Daoy (cell line): ENCODE data around the gene PPP3R2. TPM values are rescaled to one million over a fixed set of nuclear protein-coding genes. Genes with fewer than 3 reads are reported as not detected.
"Not testable (repeated sequence)": the region's sequence is repeated elsewhere in the genome, so short reads cannot be mapped to it uniquely, and the experiment has no call there.

Experiments used
- DNase-seq: peaks from one replicate; pipeline ENCODE4 v3.0.0-alpha.2; 2015; ENCODE audit warnings: low read depth
- total RNA-seq: library from RNA; depleted of rRNA; stranded (reverse); fragments of >200 nt; shearing (Covaris generic); gene quantifications from 2 replicates; pipeline ENCODE4 v1.2.3, GENCODE V29; 2014

PPP3R2 gene
- total RNA-seq, 1 experiment from 2014 or later: not detected

DNA sequence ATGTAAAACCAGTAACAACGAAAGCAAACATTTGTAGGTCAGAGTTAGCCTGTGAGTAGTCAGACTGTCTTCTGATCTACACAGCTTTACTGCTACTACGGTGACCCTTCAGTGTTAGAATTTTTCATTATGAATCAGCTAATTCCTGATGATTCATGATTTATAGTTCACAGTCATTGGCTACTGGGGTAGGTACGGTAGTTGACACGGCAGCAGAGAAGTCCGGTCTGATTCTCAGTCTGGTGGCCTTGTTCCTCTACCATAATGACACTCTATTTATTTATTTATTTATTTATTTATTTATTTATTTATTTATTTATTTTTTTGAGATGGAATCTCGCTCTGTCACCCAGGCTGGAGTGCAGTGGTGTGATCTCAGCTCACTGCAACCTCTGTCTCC, 4.7 kb downstream of the PPP3R2 start:
- peak; percentile 62 for DNase-seq

DNA sequence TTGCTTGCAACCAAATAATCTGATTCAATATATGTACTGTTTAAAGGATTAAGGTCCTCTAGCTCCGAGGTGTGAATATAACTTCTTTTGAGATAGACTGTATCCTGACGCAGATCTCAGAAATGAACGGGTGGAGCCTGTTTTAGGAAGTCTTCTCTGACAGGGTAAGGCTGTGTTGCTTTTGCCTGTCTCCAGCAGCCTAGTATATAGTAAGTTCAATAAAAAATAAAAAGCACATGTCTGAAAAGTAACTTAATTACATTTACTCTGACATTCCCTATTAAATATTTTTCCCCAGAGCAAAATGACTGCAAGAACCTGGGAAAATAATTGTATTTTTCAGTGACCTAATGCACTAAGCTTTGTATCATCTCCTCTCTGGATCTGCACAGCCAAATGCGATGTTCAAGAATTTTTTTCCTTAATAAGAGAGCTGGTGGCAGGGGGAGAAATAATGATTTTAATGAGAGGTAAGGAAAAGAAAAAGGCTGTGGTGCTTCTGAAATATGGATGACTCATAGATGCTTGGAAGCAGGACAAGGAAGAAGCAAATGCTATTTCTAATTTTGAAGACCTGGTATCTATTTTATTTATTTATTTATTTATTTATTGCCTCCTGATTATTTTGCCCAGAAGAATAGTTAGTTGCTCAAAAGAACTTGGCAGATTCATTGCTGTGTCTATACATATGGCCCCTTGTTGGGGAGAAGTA, 7.3 kb downstream of the PPP3R2 start:
- DNase-seq: no peak

DNA sequence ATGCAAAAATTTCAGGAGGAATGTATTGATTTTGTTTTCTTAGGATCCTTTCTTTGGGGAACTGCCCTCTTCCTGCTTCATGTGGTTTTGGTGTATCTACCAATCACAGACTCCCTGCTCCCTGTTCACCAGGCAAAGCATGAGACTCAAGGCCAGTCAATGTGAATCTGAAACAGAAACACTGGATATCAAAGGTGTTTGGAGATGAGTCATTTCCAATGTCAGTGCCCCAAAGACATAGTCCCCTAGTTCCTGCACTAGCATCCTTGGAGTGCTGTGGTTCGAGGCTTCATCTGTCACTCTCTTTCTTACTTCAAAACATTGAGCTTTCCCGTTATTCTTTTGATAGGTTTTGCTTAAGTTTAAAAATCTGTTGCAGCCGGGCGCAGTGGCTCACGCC, 8.1 kb downstream of the PPP3R2 start:
- peak; percentile 16 for DNase-seq

DNA sequence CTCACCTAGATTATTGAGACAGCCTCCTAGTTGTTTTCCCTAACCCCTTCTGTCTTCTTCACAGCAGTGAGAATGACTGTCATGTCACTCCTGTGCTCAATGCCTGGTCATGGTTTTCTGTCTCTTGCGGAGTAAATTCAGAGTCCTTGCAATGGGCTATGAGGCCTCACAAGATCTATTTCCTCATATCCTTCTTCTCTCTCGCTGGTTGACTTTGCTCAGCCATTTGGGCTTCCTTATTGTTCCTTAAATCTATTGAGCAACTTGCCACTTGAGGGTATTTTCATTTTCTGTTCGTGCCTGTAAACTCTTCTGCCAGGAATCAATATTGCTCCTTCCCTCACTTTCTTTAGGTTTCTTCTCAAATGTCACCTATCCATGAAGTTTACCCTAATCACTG, 9.0 kb downstream of the PPP3R2 start:
- DNase-seq: no peak

DNA sequence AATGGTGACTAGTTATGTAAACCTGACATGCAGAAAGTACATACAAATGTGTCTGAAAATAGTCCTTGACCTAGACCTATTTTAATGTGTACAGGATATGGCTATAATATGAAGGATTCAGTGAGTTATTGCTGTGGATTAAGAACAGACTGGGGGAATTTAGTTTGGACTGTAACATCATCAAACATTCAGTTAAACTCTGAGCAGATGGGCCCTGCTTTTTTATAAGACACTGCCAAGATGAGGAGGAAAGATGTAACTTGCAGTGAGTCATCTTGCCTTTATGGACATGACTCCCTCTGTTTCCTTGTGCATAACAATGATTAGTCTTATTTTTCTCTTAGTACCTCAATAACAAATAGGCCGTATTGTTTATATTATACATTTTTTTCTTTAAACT, 12.2 kb downstream of the PPP3R2 start:
- DNase-seq: peak; percentile 14

DNA sequence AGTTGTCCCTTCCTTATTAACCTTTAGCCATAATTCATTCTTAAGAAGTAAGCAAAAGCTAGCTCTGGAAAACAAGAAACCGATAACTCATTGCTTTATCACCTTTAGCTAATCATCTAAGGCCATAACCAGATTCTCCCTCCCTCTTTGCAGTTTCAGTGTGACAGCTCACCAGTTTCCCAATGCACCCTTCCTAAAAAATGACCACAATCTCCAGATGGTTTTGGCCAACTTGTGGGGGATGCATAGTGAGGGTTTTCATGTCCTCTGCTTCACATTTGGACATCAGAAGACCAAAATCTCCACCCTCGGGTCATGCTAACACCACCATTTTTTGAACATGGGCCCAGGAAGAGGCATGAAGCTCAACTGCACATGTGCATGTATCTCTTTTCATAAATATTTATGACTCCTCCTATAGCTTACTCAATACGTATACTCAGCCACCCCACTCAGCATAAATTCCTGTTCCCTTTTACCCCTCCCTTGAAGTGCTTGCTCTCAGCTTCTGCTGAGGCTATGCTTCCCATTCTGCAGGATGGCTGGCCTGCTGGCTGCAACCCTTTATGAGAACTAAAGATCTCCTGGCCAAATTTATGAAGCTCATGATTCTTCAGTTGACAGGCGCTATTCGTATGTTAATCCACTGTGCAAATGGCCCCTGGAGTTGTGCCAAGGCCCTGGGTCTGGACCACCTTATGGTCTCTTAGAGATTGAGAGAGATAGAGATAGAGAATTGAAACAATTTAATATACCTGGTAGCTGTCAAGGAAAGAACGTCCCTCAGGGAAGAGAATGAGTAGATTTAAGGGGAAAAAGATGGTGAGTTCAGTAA, 14.8 kb downstream of the PPP3R2 start:
- DNase-seq: no peak

DNA sequence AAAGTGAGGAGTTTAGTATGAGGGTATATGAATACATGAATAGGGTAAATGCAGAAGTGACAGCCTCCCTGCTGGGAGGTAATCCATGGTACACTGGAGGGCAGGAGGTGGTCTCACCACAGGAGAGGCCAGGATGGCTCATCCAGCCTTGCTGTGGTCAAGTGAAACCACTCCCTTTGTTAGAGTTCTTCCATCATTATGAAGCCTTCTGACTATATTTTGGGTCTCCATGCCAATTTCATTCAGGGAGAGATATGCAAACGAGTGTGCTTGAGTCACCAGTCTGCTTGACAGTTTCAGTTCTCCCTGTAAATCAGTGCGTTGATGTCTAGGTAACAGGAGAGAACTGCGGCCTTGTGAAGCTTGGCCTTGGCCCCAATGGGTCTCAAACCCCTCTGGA, 16.4 kb downstream of the PPP3R2 start:
- DNase-seq: peak; percentile 74

DNA sequence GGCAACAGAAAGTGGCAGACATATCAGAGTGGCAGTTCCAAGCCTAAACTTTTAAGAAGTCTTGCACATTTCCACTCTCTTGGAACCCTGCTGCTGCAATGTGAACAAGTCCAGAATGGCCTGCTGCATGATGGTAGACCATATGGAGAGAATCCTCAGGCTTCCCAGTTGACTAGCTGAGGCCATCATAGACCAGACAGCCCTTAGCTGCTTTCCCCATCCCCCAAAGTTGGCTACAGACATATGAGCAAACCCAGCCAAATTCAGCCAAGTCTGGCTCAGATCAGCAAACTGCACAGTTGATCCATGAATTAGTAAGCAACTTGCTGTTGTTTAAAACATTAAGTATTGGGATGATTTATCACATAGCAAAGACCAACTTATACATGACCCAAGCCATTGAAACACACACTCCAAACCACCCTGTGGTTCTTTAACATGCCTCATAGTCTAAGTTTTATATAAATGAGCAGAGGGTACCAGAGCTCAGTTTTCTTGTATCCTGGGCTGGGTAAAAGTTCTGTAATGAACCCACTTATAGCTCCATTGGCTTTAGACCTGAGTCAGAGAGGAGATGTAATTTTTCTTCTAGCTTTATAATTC, 19.9 kb downstream of the PPP3R2 start:
- no peak for DNase-seq

DNA sequence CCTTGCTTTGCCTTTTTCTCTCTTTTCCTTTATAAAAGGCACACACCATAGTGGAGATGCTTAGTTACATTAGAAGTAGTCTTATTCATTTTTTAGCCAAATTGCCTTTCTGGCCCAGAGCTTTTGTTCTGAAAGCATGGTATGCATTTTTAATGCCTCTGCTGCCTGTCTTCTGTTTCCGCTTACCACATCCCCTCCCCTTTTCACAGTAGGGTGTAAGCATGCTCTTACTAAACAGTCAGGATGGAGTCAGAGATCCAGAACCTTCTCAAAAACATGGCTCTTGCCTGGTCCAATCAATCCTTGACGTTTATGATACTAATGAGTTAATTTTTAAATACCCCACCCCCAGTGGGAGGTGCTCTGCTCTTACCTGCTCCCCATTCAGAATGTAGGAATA, 22.5 kb downstream of the PPP3R2 start:
- no peak for DNase-seq

DNA sequence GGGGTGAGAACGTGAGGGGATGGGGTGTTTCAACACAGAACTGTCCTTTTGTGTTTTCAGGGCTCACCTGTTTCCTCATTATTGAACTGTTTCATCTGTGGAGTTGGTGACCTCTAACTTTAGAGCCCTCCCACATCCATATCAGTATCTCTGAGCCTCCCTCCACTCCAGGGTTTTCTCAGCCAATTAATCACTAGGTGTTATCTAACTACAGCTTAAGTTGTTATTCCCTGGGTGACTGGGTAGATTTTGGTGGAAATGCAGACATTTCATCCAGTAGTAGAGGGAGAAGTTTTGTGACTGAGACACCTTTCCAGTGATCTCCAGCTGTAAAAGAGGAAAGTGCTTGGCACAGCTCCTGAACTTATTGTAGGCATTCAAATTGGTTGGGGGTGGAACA, 23.7 kb downstream of the PPP3R2 start:
- no peak for DNase-seq

DNA sequence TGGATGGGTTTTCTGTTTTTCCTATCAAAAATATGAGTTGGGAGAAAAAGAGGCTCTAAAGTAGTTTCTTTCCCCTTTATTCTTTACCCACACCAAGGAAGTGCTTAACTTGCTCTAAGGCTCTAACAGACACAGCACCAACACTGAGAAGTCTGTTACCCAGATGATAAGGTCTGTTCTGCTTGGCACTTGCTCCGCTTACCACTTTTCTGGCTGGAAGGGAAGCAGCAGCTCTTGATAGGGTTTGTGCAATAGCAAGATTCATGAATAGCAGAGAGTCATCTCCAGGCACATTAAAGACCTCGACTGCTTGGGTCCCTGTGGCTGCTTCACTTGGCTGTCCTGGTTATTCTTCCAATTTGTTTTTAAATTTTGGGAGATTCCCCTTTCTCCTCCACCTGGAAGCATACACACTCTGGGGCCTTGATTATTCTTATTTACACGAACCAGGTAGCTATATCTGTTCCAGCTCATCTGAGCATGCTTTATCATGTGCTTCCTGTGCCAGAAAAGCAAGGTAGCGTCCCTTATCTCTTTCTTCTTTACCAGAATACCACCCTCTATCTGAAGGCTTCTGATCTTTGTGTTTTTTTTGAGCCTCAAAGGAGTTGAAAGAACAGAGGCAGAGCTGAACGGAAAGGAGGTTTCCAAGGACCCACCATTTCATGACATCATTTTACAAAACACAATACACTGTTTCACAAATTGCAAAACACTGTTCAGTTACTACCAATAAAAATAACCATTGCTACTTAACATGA, 24.8 kb downstream of the PPP3R2 start:
- DNase-seq: no peak

DNA sequence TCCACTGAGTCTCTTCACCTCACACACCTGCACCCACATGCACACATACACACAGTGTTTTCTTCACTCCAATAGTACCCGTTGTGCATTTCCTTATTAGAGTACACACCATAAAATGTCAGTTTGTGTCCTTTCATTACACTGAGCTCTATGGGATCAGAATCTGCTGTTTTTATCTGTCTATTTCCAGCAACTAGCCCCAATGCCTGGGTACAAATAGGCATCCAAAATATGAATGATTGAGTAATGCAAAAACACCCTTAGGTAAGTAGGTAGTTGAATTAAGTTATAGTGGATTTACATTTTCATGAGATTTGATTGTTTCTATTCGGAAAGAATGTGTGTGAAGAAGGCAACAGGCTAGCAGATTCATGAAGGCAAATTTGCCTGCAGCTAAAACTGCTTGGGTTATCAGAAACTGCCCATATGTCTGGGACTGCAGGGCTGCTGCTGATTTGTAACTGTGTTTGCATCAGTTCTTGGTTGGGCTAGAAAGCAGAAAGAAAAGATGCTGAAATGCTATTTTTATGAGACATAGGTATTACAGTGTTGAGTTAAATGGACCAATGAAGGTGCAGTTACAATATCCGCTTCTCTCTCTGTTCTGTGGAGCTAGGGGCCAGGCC, 26.9 kb downstream of the PPP3R2 start:
- DNase-seq: no peak

DNA sequence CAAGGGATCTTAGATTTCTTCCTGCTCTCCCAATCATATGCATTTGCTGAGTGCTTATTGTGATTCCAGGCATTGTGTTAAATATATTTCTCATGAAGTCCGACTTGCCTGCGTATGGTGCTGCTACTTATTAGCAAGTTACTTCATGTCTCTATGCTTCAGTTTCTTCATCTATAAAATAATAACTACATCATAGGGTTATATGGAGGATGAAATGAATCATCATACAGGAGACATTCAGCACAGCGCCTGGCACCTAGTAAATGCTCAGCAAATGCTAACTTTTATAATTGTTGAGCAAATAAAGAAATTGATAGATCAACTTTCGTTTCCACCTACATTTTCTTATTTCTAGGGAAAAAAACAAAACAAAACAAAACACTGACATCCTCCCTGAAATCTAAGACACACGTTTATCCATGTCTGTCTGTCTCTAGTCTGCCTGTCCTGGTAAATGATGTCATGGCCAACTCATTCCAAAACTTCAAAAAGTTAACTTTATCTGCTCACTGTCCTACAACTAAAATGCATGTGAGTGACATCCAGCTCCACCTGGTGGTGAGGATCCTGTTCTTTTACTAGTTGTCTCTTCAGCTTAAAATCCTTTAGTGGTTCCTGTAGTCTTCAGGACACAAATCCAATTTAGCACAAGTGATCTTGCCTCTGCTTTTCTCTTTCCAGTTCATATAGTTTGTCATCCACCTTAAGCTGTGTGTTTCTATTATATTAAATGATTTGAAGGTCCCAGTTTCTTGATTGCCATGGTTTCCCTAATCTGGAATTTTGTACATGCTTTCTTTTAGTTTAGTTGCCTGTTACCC, 27.7 kb downstream of the PPP3R2 start:
- peak; percentile 29 for DNase-seq

DNA sequence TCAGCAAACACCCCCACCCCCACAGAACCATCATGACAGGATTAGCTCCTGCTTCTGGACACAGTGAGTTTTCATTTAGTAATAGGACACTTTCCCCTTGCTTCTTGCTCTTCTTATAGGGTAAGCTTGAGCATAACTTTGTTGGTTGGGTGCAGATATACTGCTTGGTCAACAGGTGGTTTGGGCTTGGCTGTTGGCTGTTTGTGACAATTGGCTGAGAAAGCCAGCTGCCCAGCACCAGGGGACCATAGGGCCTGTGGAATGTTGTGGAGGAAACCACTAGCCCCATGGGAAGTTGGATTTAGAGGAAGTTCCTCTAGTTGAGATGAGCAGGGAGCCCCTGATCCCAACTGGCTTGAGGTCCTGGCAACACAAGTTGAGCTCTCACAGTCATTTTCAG, 30.5 kb downstream of the PPP3R2 start:
- DNase-seq: no peak

DNA sequence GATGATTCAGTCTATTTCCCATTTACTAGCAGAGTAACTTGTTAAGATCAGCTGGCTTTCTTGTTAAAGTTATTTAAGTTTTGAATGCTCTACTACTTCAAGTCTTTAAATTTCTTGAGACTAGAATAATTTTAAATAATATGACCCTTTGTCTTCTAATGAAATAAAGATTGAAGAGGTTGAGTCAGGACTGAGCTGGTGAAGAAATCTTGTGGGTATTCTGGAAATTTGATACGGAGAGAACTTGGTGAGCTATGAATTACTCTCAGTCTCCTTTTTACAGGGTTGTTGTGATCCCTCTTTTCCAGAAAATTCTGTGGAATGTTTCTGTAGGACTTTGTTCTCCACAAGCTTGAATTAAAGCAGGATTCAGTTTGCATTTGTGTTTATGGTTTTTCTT, 31.8 kb downstream of the PPP3R2 start:
- no peak for DNase-seq

DNA sequence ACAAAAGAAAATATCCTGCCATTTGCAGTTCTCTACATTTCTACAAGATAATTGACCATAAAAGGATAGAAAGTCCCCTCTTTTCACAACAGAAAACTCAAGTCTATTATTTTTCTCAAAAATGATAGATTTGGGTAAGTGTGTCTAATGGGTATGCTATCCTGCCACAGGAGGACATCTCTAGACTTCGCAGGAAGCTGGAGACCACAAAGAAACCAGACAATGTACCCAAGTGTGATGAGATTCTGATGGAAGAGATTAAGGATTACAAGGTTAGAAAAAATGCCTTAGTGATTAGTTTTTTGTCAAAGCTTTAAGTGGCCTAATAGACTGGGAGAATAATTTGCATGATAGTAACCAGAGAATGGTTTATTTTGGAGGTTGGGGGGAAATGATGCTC, 33.0 kb downstream of the PPP3R2 start:
- DNase-seq: no peak

DNA sequence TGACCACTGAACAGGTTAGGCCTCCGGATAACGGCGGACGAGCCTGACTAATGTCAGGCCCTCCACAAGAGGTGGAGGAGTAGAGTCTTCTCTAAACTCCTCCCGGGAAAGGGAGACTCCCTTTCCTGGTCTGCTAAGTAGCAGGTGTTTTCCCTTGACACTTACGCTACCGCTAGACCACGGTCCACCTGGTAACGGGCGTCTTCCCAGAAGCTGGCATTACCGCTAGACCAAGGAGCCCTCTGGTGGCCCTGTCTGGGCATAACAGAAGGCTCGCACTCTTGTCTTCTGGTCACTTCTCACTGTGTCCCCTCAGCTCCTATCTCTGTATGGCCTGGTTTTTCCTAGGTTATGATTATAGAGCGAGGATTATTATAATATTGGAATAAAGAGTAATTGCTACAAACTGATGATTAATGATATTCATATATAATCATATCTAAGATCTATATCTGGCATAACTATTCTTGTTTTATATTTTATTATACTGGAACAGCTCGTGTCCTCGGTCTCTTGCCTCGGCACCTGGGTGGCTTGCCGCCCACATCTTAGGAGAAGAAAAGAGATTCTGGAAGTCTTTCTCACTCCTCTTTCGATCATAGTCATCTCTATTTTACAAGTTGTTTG, 45.2 kb downstream of the PPP3R2 start:
- not testable (repeated sequence) for DNase-seq

DNA sequence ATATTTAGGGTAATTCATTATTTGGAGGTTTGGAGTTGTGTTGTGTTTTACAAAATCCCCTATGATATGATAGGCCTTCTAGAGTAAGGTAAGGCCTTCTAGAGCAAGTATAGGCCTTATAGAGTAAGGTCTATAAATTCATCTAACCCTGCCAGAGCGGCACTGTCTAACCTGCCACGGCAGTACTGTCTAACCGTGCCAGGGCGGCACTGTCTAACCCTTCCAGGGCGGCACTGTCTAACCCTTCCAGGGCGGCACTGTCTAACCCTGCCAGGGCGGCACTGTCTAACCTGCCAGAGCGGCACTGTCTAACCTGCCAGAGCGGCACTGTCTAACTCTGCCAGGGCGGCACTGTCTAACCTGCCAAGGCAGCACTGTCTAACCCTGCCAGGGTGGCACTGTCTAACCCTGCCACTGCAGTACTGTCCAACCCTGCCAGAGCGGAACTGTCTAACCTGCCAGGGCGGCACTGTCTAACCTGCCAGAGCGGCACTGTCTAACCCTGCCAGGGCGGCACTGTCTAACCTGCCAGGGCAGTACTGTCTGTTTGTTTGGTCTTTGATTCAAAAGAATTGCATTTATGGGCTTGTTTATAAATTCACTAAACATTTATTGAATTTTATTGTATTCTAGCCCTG, 51.6 kb downstream of the PPP3R2 start:
- DNase-seq: no peak
